HG03159 (cell line): ENCODE data around the gene TACC2.

Experiments
- ATAC-seq: cut with Tn5 transposase; IDR thresholded peaks from one replicate; pipeline ENCODE4 v1.9.1; 2021; ENCODE audit warnings: mild to moderate bottlenecking, moderate library complexity; ENCODE audit not compliant: unreplicated experiment

The TACC2 gene

DNA sequence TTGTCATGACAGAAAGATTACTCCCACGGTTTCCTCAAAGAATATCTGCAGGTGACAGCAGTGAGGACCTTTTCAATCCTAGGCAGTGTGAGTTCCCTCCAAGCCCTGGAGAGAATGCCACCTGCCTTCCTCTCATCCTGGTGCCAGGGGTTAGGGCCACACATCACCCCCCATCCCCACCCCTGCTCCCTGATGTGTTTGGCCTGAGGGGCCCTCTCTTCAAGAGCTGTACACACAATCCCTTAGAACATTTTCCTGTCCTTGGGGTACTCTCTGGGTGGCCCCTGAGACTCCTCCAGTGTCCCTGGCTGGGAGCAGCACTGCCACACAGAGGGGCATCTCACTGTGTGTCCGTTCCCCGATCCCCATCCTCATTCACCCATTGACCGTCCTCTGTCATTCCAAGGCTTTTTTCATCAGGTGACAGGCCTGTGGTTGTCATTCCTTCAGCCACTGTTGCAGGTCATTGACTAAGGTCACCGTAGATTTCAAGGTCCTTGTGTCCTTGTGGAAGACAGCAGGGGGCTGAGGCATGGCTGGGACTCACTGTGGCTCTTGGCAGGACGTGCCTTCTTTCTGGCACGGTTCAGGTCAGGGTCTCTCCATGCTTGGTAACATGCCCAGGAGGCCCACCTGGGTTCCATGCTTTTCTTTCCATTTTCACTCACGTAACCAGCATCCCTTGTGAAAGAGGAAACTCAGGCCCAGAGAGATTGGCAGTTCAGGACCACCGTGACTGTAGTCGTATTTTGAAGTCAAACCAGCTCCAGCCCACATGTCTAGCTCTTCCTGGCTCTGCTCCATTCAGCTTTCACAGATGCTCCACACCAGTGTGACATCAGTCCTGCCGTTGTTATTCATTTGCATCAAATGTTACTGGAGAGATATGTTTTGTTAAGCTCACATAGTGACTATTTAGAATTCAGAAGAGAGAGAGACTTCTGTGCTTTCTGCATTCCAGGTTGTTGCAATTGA, 255.3 kb downstream of the TACC2 start:
- ATAC-seq: no peak

DNA sequence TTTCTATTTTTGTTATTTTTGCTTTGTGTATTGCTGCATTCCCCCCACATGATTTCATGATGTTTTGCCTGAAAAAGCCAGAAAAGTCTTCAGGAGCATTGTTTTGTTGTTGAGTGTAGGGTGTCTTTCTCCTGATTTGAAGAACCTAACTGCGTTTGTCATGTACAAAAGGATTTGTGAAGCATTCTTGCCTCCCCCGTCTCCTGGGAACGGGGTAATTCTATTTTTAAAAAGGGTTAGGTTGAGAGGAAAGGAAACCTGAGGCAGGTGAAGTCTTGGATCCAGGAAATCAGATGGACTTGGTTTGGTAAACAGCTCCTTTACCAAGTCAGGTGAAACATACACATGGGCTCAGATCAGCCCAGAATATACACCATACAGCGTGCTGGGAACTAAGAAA, 256.2 kb downstream of the TACC2 start:
- no peak for ATAC-seq

DNA sequence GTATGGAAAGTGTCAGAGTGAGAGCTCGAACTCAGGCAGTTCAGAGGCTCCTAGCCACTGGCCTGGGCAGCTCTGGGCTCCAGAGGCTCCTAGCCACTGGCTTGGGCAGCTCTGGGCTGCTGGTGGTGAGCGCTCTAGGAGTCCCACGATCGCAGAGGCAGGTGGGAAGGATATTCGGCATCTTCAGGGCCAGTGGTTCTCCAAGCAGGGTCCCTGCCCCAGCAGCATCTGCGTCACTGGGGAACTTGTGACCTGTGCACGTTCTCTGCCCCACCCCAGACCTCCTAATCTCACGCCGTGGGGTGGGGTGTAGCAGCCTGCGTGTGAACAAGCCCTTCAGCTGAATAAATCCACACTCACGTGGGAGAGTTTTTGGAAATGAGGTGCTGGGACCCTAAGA, 256.9 kb downstream of the TACC2 start:
- ATAC-seq: no peak

GRCh38 chr10:122246830-122247520, 258.0 kb downstream of the TACC2 start:
- ATAC-seq: no peak

DNA sequence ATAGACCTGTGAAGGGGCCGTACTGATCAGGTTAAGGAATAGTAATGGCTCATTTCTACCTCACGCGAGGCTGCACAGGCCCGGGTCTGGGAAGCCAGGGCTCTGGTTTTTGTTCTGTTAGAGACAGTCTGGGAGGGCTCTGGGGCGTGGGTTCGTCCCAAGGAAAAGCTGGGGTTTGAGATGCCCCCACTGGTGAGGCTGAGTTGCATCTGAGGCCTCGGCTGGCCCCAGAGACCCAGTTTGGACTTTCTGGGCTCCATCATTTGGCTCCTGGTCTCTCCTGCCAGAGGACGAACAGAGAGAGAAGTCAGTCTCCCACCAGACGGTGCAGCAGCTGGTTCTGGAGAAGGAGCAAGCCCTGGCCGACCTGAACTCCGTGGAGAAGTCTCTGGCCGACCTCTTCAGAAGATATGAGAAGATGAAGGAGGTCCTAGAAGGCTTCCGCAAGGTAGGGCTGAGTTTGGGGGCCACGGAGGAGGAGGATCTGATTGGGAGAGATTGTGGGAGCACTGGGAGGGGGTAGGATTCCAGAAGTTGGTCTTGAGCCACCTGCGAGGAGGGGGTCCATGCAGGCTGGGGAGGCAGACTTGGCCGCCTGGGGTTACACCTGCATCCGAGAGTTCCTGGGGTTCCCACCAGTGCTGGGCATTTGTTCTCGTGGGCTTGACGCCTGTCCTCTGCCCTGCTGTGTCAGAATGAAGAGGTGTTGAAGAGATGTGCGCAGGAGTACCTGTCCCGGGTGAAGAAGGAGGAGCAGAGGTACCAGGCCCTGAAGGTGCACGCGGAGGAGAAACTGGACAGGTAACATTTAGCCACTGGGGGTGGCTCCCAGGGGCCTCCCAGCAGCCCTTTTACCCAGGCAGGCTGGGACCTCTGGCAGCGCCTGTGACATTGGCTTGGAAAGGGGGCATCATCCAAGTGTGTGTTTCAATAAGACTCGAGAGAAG, 259.7 kb downstream of the TACC2 start:
- no peak for ATAC-seq

GRCh38 chr10:122249303-122249850, 260.4 kb downstream of the TACC2 start:
- no peak for ATAC-seq

- ATAC-seq: no peak
Observed at GRCh38 chr10:122249991-122250750, 261.2 kb downstream of the TACC2 start.

DNA sequence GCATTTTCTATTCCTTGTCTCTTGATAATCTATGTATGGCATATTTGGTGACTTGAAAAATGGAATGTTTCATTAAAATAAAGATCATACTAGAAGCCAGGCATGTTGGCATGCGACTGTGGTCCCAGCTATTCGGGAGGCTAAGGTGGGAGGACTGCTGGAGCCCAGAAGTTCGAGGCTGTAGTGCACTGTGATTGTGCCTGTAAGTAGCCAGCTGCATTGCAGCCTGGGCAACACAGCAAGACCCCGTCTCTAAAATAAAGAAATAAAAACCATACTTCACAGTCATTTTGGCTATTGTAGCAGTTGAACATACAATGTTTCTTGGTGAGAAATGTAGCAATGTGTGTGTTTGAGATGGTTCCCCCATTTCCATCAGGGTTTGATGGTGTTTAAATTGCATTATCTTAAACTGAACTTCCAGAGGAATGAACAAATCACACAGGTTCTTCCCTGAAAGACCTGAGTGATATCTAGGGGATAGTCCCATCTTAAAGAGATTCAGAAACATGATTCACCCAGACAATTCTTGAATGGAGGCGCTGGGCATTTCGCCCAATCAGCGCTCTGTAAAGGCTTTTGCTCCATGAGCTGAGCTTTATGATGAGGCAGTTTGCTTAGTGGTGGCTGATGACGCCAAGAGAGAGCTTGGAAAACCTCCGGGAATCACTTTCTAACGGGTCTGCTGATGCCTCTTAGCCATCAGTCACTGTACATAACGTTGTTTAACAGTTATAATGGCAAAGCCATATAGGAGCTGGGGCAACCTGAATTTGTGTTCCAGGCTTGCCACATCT, 262.7 kb downstream of the TACC2 start:
- ATAC-seq: no peak

- no peak for ATAC-seq
Observed at GRCh38 chr10:122252805-122253204, 263.8 kb downstream of the TACC2 start.

DNA sequence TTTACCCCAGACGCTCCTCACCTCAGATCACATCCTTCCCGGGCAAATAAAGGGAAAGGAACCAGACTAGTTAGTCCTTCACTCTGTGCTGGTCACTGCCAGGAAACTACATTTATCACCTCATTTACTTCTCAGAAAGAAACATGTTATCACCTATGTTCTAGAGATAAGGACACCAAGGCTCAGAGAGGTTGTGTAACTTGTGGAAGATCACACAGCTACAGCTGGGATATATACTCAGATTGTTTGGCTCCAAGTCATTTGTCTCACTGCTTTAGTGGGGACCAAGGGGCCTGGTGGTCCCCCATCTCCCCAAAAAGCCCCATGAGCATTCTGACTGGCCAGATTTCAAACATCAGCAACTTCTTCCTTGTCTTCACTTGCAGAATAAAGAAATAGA, 264.6 kb downstream of the TACC2 start:
- ATAC-seq: no peak

DNA sequence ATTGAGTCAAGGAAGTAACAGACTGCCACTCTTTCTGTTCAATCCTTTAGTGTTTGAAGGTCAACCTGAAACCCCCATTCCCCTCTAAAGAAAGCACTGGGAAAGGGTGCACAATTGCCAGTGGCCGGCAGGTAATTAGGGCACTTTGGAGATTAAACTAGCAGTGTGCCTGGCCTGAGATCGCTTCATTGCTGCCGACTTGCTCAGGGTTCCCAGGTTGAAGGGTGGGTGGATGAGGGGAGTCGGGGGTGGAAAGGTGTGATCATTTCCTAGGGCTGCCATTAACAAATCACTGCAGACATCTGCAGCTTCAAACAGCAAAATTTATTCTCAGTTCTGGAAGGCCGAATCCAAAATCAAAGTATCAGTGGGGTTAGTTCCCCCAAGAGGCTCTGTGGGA, 265.9 kb downstream of the TACC2 start:
- ATAC-seq: no peak

DNA sequence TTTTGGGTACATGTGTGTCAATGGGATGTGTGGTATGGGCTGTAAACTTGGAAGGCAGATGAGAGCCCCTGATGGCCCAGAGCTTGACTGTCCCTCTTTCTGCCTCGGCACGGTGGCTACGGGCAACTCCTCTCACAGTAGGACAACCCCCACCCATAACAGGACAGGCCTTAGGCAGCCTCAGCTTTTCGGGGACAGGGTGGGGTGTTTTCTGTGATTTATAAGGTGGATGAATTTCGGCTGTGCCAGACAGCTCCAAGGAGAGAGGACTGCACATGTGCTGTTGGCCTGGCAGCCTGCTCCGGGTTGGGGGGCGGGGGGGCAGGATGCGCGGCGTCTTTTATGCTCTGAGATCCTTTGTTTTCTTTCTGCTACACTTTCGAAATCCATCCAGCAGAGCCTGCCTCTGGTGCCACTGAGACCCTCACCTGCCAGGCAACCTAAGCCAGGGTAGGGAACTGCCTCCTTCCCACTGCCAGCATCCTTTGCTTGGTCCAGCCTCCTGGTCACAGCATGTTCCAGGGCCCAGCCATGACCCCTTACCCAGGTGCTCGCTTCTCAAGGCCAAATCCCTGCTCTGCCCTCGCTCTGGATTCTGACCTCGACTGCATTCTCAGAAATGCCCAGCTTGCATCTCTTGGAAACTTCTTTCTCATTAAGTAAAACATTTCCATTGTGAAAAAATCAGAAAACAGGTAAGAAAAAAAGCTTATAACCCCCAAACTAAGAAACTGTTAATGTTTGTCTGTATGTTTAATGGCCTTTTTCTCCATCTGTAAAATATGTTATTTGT, 266.7 kb downstream of the TACC2 start:
- no peak for ATAC-seq

DNA sequence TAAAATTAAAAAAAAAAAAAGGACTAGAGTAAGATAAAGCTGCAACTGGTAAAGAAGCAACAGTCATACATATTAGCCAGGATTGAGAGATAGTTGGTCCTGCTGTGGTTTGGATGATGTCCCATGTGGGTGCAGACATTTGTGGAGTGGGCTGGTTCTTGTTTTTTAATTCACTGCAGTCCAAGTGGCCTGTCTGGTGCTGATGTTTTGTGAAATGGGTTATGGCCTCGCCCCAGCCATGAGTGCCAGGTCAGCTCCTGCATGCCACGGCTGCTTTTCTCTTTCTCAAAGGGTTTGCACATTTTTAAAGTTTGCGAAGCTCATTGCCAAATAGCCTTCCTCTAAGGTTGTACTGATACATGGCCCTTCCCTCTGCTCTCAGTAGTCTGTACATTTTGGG, 268.1 kb downstream of the TACC2 start:
- ATAC-seq: no peak

DNA sequence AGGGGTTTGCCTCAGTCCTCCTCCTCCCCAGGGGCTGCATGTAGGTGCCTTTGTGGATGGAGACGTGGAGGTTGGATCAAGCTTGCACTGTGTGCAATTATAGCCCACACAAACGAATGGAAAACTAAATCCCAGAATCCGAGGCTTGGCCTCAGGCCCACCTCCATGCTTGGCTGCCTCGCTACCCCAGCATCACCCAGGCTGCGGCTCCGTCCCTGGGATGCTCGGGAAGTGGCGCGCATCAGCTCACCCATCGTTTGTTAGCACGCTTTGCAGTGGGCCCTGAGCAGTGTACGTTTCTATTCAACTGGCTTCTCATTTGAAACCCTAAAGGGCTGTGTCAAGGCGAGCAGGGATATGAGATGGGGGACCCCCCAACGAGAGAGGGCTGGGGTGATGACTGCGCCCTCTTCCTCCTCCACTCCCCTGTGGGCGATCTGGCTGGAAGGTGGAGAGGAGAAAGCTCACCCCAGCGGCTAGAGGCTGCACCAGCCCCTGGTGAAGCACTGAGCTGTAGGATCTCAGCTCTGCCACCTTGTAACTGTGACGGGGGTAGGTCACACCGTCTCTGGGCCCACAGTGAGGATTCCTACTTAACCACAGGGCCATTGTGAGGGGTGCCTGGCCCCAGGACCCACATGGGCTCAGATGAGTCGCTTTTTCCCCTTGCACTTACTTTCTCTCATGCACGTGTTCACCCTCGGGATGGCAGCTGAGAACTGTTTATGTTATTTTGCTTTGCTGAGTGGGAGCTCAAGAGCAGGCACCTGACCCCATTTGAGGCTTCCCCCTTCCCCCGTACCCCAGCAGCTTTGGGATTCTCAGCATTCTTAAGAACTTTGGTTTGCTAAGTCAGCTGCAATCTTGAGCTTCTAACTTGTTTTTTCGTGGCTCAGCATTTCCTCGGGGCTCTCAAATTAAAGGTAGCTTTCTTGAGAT, 269.4 kb downstream of the TACC2 start:
- no peak for ATAC-seq

DNA sequence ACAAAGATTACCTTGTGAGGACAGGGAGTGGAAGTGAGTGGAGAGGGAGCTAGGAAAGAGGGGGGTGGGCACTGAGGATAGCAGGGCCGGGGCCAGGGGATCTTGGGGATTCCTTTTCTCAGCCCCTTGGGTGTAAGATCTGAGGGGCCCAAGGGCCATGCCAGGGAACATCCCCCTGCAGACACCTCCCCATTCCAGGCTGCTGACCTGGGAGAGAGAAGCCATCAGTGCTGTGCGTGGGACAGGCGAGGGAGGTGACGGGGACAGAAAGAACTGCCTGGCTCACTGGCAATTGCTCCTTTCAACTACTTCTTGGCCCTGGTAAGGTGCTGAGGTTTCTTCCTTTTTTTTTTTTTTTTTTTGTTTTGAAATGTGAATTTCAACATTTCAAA, 270.1 kb downstream of the TACC2 start:
- ATAC-seq: no peak

DNA sequence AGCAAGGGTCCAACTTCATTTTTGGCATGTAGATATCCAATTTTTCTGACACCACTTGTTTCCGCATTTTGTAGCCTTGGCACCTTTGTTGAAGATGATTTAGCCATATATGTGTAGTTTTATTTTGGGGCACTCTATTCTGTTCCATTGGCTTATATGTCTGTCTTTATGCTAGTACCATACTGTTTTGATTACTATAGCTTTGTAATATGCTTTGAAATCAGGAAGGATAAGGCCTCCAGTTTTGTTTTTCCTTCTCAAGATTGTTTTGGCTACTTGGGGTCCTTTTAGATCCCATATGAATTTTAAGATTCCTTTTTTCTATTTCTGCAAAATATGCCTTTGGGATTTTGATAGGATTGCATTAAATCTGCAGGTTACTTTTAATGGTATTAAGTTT, 272.6 kb downstream of the TACC2 start:
- ATAC-seq: no peak

DNA sequence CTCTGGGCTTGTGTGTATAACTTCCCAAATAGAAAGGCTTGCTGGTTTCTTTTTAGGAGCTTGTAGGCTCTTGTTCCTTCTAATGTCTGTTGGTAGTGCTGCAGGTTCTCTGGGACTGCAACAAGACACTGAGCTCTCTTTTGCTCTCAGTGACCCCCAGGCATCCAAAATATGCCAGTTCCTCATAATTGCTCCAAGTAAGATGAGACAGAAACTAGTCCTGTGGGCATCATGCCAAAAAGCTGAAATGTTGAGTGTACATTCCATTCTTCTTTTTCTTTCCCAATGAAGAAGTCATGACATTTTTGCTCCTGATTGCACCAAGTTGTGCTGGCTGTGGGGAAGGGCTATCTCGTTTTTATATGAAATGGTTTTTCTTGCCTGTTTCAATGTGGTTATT, 275.0 kb downstream of the TACC2 start:
- no peak for ATAC-seq
